MV-4-11 (cell line): ENCODE data around the gene TMEM135.
A peak's percentile ranks its signal among the peaks of the same experiment; 100 is the strongest.

Source experiments
- DNase-seq: peaks from one replicate; lab custom pipeline; 2025; lab: John Stamatoyannopoulos, UW

TMEM135 gene

DNA sequence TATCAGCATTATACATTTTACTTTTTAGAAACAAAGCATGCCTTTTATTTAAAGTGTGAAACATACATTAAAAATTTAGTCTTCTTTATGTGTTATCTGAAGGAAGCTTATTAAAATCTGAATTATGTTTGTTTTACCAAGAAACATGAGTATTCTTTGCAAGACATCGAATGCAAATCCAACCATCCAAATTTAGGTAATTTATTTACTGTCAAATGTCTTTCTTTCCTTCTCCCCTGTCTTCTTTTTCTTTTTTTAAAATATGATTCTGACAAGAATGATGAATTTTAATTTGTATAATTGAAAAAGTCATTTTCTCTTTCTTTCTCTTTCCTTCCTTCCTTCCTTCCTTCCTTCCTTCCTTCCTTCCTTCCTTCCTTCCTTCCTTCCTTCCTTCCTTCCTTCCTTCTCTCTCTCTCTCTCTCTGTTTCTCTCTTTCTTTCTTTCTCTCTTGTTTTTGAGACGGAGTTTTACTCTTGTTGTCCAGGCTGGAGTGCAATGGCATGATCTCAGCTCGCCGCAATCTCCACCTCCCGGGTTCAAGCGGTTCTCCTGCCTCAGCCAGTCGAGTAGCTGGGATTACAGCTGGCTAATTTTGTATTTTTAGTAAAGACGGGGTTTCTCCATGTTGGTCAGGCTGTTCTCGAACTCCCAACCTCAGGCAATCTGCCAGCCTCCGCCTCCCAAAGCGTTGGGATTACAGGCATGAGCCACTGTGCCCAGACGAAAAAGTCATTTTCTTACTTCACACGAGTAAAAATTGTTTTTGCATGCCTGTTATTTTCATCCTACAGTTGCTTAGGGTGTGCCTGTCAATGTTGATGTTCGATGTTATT lies 157.5 kb downstream of the TMEM135 start:
- no peak for DNase-seq

DNA sequence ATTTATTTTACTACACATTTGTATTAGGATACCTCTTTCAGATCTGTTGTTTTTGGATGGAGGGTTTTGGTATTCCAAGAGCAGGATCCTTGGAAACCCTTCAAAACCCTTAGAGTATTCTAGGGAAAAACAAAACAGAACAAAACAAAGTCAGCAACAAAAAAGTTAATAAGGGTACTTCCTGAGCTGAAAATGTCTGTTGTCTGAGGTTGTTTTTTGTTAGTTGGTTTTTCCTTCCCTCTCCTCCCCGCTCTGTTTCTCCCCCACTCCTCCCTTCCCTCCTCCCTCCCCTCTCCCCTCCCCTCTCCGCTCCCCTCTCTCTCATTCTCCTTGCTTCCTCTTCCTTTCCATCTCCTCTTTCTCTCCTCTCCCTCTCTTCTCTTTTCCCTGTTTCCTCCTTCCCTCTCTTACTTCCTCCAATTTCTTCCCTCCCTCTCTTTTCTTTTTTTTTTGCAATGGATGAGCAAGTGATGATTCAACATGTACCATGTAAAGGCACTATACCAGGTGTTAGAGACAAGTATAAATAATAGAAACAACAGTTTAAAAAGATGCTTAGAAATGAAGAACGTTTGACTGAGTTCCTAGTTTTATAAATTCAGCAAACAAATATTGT lies 160.6 kb downstream of the TMEM135 start:
- DNase-seq, result no peak

DNA sequence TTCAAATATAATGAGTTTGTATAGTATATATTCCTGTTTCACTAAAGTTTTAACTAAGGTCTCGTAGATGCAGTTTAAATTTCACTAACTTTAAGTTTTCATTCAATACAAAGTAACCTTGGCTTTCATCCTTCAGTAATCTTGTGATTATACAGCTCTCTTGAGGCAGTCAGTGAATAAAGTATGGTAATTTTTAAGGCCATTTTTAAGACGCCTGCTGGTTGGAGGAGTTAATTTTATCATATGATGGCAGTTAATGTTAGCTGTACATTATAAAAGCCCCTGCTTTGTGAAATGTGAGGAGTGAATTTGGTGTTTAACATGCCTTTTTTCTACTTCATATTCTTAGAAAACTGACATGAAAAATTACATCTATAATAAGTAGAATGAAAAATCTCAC lies 163.6 kb downstream of the TMEM135 start:
- no peak for DNase-seq

DNA sequence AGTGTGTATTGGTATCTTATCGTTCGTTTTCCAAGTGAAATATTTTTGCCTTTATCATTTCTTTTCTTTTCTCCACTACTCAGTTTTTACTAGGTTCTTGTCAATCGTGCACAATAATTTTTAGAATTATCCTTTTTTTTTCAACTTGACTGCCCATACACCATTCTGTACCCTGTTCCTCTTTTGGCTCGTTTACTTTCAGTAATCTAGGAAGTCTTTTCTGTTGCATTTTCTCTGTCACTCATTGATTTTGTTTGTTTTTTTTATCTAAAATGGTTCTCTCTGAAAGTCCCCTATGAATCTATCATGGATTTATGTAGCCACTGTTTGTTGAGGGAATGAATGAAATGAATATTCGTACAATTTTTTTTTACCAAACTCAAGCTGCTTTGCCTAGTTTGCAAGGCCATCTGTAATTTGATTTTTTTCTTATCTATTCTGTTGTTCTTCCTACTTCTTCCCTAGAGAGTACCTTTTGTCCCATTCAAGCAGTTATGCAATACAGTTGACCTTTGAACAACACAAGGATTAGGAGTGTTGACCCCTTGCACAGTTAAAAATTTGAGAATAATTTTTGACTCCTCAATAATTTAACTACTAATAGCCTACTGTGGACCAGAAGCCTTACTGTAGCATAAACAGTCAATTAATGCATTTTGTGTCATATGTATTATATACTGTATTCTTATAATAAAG lies 166.3 kb downstream of the TMEM135 start:
- peak; percentile 11 for DNase-seq

DNA sequence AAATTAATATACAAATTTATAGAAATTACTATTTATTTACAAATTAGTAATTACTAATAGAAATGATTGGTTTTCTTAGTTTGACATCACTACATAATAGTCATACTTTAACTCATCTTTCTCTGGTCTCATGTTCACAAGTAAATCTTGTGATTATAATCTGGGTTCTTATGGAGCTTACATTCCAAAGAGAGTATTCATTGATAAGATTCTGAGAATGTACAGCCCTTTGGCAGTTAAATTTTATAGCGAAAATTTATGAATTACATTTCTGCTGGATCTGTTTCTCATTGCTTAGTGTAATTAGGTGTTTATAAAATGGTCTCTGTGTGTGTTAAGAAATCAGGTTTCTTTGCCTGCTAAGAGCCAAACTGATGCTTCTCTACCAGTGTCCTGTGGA lies 175.2 kb downstream of the TMEM135 start:
- no peak for DNase-seq

DNA sequence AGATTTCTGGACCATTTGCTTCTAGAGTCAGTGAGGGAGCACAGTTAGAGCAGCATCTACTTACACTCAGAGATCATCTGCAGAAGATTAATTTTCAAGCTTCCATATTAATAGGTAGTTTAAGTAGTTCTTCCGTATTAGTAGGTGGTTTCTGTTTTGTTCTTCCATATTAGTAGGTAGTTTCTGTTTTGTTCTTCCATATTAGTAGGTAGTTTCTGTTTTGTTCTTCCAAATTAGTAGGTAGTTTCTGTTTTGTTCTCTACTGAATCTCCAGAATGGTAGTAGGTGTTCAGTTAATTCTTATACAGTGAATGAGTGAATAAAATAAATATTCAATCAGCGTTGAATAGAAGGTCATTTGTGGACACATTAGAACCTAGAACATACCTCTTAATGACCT lies 175.7 kb downstream of the TMEM135 start:
- DNase-seq, result no peak

DNA sequence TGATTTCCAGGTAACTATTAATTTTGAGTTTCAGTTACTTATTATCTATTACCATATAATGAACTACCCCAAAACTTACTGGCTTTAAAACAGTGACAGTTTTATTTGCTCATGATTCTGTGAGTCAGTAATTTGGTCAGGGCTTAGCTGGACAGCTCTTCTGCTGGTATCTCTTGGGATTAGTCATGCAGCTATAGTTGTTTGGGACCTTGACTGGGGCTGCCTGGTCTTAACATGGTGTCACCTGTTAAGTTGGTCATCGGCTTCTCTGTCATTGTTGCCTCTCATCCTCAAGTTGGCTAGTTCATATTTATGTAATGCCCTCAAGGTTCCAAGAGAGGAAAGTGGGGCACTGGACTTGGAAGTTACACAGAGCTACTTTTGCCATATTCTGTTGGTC lies 177.5 kb downstream of the TMEM135 start:
- DNase-seq, result no peak

DNA sequence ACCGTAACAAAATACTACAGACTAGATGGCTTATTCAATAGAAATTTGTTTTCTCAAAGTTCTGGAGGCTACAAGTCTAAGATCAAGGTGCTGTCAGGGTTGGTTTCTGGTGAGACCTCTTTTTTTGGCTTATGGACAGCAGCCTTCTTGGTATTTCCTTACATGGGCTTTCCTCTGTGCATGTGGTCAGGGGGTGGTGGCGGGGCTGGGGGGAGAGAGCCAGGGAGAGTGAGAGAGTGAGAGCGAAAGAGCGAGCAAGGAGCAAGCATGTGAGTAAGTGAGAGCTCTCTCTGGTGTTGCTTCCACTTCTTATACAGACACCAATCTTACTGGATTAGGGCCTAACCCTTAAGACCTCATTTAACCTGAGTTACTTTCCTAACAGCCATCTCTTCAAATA lies 181.5 kb downstream of the TMEM135 start:
- no peak for DNase-seq

DNA sequence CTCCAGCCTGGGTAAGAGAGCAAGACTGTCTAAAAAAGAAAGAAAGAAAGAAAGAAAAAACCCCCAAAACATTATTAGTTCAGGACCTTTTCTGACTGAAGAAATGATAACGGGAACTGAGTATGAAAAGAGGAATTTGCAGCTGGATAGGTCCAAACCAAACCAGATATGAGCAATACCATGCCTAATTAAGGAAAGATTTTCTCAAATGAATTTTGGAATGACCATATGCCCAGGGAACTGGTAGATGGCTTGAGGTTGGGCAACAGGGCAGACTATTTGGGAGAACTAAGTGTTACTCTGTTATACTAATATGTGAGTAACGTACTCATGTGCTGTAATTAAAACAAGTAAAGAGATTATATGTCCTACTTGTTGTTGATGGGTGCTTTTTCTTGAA lies 186.1 kb downstream of the TMEM135 start:
- no peak for DNase-seq

DNA sequence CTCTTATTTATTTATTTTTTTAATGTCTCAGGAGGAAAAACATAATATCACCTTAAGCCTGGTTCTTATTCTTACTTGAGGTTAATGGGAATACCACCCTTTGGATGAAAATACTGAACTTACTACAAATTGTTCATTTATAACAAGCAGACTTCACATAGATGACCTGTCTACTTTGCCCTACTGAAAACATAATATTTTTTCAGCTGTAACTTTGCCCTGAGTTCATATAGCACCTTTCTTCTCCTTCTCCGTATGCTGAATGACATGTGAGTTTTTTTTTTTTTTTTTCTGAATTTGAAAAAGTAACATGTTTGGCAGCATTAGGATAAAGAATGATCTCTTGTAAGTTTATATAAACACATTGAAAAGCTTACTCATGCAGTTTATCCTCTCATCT lies 186.8 kb downstream of the TMEM135 start:
- DNase-seq, result no peak

DNA sequence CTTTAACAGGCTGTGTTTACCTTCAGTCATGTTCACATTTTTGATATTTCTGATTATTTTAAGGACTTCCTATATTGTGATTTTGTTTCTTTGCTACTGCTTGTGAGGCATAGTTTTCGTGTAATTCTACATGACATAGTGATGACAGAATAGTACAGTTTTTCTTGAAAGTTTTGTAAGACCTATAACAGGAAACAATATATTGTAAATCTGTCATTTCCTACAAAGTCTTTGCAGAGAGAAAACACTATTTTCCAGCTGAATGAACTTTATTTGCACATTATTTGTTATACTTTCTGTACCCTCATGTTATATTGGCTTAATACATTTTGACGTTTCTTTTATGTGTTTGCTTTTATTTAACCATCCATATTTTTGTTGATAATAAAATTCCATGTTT lies 191.1 kb downstream of the TMEM135 start:
- no peak for DNase-seq

DNA sequence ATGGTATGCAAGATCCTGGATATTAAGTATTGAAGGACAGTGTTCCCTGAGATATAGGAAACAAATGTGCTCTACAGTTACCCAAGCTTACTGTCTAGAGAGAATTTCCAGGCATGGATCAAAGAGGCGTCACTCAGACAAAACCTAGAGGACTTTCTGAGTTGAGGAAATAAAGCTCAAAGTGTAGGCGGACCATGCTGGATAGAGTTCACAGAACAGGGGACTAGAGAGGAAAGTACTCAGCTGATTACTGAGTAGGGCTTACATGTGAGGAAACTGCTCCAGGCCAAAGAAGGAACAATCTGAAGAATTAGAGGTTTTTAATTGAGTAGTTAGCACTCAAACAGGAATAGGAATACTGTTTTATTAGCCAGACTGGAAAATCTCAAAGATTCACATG lies 193.3 kb downstream of the TMEM135 start:
- no peak for DNase-seq

DNA sequence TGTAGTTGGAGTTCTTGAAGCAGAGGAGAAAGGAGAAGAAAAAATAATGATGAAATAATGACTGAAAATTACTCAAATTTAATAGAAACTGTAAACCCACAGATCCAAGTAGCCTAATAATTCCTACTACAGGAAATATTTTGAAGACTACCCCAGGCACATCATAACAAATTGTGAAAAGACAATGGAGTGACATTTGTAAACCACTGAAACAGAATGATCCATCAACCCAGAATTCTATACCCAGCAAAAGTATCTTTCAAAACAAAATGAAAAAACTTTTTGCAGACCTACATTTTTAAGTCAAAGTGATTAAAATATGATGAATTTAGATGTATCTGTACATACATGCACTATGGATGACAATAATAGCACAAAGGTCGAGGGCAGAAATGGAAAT lies 194.6 kb downstream of the TMEM135 start:
- no peak for DNase-seq

DNA sequence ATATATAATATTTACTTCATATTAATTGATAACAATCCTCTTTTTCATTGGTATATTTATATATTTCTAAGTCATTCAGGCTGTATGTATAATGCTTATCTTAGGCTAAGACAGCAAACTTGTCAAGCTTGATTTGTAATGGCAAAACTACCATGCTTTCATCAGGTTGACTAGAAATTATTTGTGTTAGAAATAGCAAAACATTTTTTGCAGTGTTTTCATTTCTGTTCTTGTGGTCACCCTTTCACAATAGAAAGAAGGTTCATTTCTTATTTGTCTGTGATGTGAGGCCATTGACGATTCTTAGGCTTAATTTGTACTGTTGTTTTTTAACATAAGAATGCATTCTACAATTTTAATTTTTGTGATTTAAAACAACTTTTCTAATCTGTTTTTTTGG lies 197.6 kb downstream of the TMEM135 start:
- DNase-seq, result no peak

DNA sequence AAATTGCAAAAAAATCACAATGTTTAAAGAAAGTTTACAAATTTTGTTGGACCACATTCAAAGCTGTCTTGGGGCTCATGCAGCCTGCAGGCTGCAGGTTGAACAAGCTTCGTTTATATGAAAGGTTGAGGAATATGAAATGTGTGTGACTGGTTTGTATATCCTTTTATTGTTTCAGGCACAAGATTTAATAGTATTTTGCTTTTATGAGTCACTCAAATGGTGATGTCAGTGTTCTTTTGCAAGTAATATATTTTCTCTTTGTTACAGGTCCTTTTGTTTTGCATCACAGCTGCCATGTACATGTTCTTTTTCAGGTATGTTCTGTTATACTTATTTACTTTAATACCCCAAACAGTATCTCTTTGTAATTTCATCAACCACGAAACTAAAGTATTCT lies 198.6 kb downstream of the TMEM135 start:
- DNase-seq, result no peak

DNA sequence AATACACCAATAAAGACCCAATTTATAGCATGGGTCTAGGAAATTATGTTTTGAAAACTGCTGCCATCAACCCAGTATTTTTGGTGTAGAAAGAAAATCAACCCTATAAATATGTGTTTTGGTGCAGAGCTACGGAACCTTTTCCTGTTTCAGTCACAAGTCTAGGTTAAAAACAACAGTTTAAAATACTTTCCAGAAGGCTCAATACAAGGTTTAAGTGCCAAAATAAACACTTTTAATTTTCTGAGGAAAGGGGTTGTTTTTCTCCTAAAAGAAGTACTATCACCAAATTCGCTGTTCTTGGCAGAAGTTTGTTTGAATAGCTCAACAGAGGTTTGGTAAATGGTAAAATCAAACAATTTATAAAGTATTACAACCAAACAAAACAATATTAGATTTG lies 201.3 kb downstream of the TMEM135 start:
- no peak for DNase-seq

DNA sequence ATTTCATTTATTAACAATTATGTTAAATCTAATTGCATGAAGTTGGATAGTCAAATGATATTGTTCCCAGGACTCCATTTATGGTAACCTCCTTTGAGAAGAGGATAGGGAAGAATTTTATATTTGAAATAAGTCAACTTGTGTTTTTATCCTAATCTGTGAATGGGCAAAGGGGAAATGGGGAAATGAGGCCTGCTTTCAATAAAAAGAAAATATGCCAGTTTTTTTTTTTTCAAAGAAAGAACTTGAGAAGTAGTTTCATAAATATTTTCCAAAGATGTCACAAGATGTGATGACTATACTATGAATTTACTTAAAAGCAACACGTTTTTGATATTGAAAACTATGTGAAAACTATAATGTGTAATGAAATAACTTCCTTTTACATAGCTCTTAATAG lies 201.8 kb downstream of the TMEM135 start:
- no peak for DNase-seq

DNA sequence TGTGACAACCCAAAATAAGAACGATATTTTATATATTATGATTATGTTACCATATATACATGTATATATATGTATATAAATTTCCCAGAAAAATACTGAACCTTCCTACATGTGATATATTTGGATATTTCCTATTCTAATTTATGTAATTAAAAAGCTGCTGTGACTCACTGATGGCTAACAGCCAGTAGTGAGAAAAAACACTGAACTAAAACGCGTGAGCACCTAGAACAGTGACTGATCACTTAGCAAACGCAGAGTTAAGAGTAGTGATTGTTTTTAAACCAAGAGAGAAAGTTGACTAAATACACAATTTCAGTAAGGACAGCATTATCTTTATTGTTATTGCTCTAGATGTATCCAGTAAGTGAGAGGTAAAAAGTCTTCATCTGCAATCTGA lies 213.8 kb downstream of the TMEM135 start:
- DNase-seq, result no peak

DNA sequence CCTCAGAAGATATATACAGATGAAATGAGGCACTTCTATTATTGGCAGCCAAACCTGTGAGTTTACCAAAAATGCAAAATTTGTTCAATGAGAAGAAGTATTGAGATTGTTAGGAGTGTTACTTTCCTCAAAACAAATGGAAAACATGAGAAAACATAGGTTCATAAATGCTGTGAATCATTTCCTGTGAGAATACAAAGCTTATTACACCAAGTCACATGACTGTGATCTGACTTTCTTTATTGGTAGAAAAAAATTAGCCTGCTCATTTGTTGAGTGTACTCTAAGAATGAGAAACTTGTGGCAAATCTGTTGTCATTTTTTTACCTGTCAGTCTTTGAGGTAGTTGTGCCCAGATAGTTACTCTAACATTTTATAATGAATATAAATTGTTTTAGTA lies 215.1 kb downstream of the TMEM135 start:
- DNase-seq, result no peak

DNA sequence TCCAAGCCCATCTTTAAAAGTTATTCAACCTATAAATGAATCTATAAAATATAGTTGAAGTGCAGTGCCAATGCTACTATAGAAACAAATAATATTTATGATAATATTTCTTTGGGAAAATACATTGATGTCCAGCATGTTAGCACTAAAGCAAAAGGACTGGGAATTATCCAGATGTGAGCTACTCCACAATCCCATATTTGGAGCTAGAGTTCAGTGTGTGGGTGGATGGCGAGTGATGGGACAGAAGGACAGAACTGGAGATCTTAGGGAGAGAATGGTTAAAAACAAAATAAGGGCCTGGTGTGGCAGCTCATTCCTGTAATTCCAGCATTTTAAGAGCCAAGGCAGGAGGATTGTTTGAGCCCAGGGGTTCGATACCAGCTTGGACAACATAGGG lies 216.8 kb downstream of the TMEM135 start:
- DNase-seq, result no peak

DNA sequence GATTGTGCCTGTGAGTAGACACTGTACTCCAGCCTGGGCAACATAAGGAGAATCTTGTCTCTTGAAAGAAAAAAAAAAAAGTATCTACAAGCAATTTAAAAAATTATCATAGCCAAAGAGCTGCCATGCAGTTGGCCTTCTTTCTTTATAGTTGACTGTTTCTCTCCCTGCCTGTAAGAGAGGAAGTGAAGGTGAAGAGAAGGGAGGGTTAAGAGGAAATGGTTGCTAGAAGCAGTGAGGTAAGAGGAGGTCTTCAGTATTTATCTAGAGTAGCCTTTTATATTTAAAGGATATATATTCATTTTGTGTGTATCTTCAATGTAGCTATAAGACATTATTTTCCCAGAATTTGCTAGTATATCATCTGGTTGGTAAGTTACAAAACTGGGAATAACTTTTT lies 217.9 kb downstream of the TMEM135 start:
- DNase-seq, result peak; percentile 14

DNA sequence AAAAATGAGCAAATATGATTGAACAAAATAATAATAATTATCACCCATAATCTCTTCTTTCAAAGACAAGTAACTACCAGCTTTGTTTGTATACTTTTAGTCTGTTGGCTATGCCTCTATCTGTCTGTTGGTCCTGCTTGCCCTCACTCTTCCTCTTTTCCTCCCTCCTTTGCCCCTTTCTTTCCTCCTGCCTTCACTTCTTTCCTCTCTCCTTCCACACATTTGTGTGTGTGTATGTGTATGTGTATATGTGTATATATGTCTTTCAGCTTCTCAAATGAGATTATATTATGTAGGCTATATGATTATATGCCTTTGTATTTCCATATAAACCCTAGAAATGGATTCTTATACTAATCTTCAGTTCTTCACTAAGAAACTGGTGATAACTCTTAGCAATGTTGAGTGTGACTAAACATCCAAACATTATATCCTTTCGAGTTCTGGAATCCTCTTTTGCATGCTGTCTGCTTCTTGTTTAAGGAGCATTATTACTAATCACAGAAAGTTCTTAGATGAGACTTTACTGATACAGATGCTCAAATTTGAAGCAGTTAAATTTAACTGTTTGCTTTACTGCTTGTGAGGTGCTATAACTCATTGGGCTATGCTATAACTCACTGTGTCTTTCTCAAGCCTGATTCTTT lies 219.1 kb downstream of the TMEM135 start:
- DNase-seq, result no peak
